WI38 (cell line): Measurements from ENCODE around the gene CDK14.

Source experiments
- H3K4me3 ChIP-seq: 2 replicates; pipeline ENCODE4 v1.5.1; 2011; ENCODE audit warnings: low read depth, mild to moderate bottlenecking, control low read depth, low read length
- TF ChIP-seq, protein P1 (sequence below): IDR thresholded peaks from 2 replicates; pipeline ENCODE4 v1.5.1; 2012; ENCODE audit warnings: low read depth, mild to moderate bottlenecking, control low read depth, low read length

CDK14 gene

GRCh38 chr7:90595342-90595800 is 750 bp upstream of the CDK14 start:
- peak overlapping the region; percentile 79 for H3K4me3 ChIP-seq
- TF ChIP-seq, protein P1, sequence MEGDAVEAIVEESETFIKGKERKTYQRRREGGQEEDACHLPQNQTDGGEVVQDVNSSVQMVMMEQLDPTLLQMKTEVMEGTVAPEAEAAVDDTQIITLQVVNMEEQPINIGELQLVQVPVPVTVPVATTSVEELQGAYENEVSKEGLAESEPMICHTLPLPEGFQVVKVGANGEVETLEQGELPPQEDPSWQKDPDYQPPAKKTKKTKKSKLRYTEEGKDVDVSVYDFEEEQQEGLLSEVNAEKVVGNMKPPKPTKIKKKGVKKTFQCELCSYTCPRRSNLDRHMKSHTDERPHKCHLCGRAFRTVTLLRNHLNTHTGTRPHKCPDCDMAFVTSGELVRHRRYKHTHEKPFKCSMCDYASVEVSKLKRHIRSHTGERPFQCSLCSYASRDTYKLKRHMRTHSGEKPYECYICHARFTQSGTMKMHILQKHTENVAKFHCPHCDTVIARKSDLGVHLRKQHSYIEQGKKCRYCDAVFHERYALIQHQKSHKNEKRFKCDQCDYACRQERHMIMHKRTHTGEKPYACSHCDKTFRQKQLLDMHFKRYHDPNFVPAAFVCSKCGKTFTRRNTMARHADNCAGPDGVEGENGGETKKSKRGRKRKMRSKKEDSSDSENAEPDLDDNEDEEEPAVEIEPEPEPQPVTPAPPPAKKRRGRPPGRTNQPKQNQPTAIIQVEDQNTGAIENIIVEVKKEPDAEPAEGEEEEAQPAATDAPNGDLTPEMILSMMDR = no peak

- peak overlapping the region; percentile 79 for H3K4me3 ChIP-seq
- TF ChIP-seq, protein P1 = no peak
Observed at GRCh38 chr7:90596671-90597562, 796 bp downstream of the CDK14 start.

DNA sequence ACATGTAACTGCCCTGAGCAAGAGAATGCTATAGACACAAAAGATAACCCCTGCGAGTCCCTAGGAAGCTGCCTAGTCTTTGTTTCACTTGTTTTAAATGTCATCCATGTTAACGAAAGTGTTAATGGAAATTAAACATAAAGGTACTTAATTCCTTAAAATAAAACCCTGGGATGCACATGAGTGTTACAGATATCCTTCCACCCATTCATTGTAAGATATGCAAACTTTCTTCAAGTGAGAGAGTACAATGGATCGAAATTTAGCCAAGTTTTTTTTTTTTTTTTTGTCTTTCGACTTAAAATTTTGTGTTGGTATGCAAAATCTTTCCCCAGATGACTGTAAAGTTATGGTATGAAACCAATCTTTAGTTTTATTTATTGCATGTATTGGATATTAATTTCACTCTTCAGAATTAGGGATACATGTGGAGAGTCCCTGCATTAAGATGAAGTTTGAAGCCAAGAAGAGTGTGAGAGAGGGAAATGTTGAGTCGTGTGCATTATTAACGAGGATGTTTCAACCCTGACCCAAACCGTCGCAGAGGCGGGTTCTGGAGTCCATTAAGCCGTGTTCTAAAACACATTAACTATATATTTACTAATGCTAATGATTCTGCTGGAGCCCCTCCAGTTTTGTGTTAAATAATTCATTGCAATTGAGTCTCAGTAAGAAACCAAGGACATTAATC is 1.6 kb downstream of the CDK14 start:
- TF ChIP-seq, protein P1 = no peak

GRCh38 chr7:90599038-90599437 is 2.9 kb downstream of the CDK14 start:
- no peak overlapping the region for H3K4me3 ChIP-seq
- TF ChIP-seq, protein P1 = no peak

More for the DNA sequence above, 1.6 kb downstream of the CDK14 start:
- H3K4me3 ChIP-seq = peak overlapping the region; percentile 79

DNA sequence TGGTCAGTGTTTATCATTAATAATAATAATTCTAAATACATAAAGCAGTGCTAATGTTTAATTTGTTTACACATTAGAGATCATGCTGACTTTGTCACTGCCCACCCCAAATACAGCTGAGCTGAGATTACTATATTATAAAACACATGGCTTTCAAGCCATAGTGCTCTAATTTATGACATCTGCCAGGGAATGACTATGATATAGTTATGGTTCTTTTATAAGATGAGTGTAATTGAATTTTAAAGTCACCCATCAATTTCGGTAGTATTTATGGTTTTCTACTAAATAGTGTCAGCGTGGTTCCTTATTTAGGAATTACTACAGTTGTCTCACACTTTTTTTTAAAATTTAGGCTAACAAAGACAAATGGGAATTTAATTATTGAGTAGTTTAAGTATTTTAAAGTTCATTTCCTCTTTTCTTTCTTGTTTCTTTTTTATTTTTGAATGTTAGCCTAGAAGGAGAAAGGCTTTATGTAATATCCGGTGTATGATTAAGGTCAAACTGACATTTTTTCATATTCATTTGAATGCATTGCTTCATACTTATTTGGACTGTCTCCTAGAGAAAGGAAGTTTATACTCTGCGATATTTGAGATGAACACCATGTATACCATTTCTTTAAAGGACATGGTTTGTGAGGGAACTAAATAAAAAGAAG is 3.9 kb downstream of the CDK14 start:
- TF ChIP-seq, protein P1 = no peak
- H3K4me3 ChIP-seq = no peak overlapping the region

GRCh38 chr7:90602303-90602702 is 6.2 kb downstream of the CDK14 start:
- H3K4me3 ChIP-seq = no peak overlapping the region
- TF ChIP-seq, protein P1 = no peak
